PFSK-1 (cell line): ENCODE measurements around the gene HSPH1.

Experiments used
- FOXP2 ChIP-seq: optimal IDR thresholded peaks from 2 replicates; pipeline ENCODE3; 2011; ENCODE audit warnings: borderline replicate concordance, control low read depth, inconsistent platforms; ENCODE audit not compliant: insufficient read depth; ENCODE audit errors: extremely low read length, extremely low read depth
- POLR2AphosphoS5 ChIP-seq: IDR thresholded peaks from 2 replicates; pipeline ENCODE4 v1.6.1; 2012; ENCODE audit warnings: low read depth, mild to moderate bottlenecking, control low read depth, low read length, moderate library complexity
- REST ChIP-seq, 2 experiments: IDR thresholded peaks; 2 replicates each; pipeline versions ENCODE4 v1.6.1 to v1.8.0; 2011 to 2012; ENCODE audit warnings: low read depth in 2 of 2, low read length in 2 of 2, control low read depth in 1 of 2, inconsistent platforms in 1 of 2, mild to moderate bottlenecking in 1 of 2, moderate library complexity in 1 of 2; ENCODE audit not compliant: insufficient read depth in 1 of 2
- SIN3A ChIP-seq: IDR thresholded peaks from 2 replicates; pipeline ENCODE4 v1.6.1; 2012; ENCODE audit warnings: mild to moderate bottlenecking, low read length, moderate library complexity, borderline replicate concordance; ENCODE audit not compliant: insufficient read depth
- TAF1 ChIP-seq: IDR thresholded peaks from 2 replicates; pipeline ENCODE4 v1.6.1; 2012; ENCODE audit warnings: low read length, control low read depth, borderline replicate concordance; ENCODE audit not compliant: insufficient read depth

The HSPH1 gene

GRCh38 chr13:31175847-31176532 lies 14.3 kb upstream of the HSPH1 start:
- TF ChIP-seq REST (IDR thresholded peaks at IDR 0.05; ENCODE audit: insufficient read depth in 1 of 2, low read depth in 2 of 2, low read length in 2 of 2) (no peak), FOXP2 (no peak), TAF1 (no peak), SIN3A (no peak), POLR2AphosphoS5 (no peak)

GRCh38 chr13:31174018-31174417 lies 12.3 kb upstream of the HSPH1 start:
- no peak for TF ChIP-seq SIN3A
- TF ChIP-seq REST (IDR thresholded peaks at IDR 0.05; ENCODE audit: insufficient read depth in 1 of 2, low read depth in 2 of 2, low read length in 2 of 2), result no peak
- TF ChIP-seq FOXP2, result no peak
- TF ChIP-seq POLR2AphosphoS5, result no peak
- TF ChIP-seq TAF1, result no peak

- TF ChIP-seq POLR2AphosphoS5 (no peak), REST (IDR thresholded peaks at IDR 0.05; ENCODE audit: insufficient read depth in 1 of 2, low read depth in 2 of 2, low read length in 2 of 2) (no peak), TAF1 (no peak), SIN3A (no peak), FOXP2 (no peak)
These were observed 10.8 kb upstream of the HSPH1 start for GRCh38 chr13:31172535-31172934.

- TF ChIP-seq SIN3A, result no peak
- no peak for TF ChIP-seq TAF1
- no peak for TF ChIP-seq REST (IDR thresholded peaks at IDR 0.05; ENCODE audit: insufficient read depth in 1 of 2, low read depth in 2 of 2, low read length in 2 of 2)
- no peak for TF ChIP-seq POLR2AphosphoS5
- TF ChIP-seq FOXP2, result no peak
These were observed 10.3 kb upstream of the HSPH1 start for GRCh38 chr13:31172001-31172400.

GRCh38 chr13:31168736-31169135 lies 7.0 kb upstream of the HSPH1 start:
- TF ChIP-seq SIN3A, result no peak
